SU-DHL-6 (cell line): ENCODE data around the gene REM2.

Experiments
- H2AFZ ChIP-seq: fragments of 200-600 bp; sonication (generic); 2 replicates; pipeline ENCODE4 v1.6.1; 2014; ENCODE audit warnings: low read depth, mild to moderate bottlenecking, moderate library complexity, mixed read lengths, antibody characterized with exemption, low read length; ENCODE audit not compliant: severe bottlenecking
- H3F3A ChIP-seq: fragments of 200-600 bp; shearing (Covaris generic); 2 replicates; pipeline ENCODE4 v1.6.0; 2016; ENCODE audit warnings: antibody characterized with exemption, mild to moderate bottlenecking; ENCODE audit not compliant: insufficient read depth
- H3K27ac ChIP-seq: fragments of 200-600 bp; sonication (generic); 2 replicates; pipeline ENCODE4 v1.5.1; 2016; ENCODE audit warnings: low read depth, mild to moderate bottlenecking, low read length, moderate library complexity, mixed read lengths
- H3K27me3 ChIP-seq: fragments of 200-600 bp; sonication (generic), shearing (Covaris generic); 2 replicates; pipeline ENCODE4 v1.6.0; 2014; ENCODE audit warnings: mild to moderate bottlenecking, low read length
- H3K36me3 ChIP-seq: fragments of 200-600 bp; sonication (generic); 2 replicates; pipeline ENCODE4 v1.6.1; 2014; ENCODE audit warnings: mild to moderate bottlenecking, low read length, mixed read lengths
- H3K4me2 ChIP-seq: fragments of 300-600, 200-600 bp; shearing (Covaris generic), sonication (generic); 2 replicates; pipeline ENCODE4 v1.6.0; 2014; ENCODE audit warnings: low read length, low read depth, mild to moderate bottlenecking; ENCODE audit not compliant: poor library complexity, severe bottlenecking
- H3K4me3 ChIP-seq: fragments of 200-600 bp; sonication (generic); 2 replicates; pipeline ENCODE4 v1.5.1; 2014; ENCODE audit warnings: antibody characterized with exemption, low read length, mild to moderate bottlenecking, mixed read lengths; ENCODE audit not compliant: insufficient read depth, poor library complexity, severe bottlenecking
- H3K79me2 ChIP-seq: fragments of 200-600 bp; sonication (generic); 2 replicates; pipeline ENCODE4 v1.6.1; 2014; ENCODE audit warnings: mild to moderate bottlenecking, low read length, moderate library complexity; ENCODE audit not compliant: insufficient read depth
- H3K9ac ChIP-seq: fragments of 200-600 bp; sonication (generic); 2 replicates; pipeline ENCODE4 v1.7.0; 2014; ENCODE audit warnings: mild to moderate bottlenecking, low read length
- H3K9me2 ChIP-seq: fragments of 200-600 bp; sonication (generic); replicated peaks from 2 replicates; pipeline ENCODE4 v1.6.1; 2014; ENCODE audit warnings: low read length; ENCODE audit not compliant: insufficient read depth
- H3K9me3 ChIP-seq: fragments of 200-600 bp; sonication (generic); 2 replicates; pipeline ENCODE4 v1.6.1; 2014; ENCODE audit warnings: low read length, mixed read lengths; ENCODE audit not compliant: insufficient read depth
- H4K20me1 ChIP-seq: fragments of 200-600 bp; sonication (generic); 2 replicates; pipeline ENCODE4 v1.6.1; 2014; ENCODE audit warnings: low read depth, mild to moderate bottlenecking, antibody characterized with exemption, low read length, moderate library complexity, mixed read lengths
- EZH2phosphoT487 ChIP-seq: fragments of 200-600 bp; sonication (generic), shearing (Covaris generic); conservative IDR thresholded peaks from 2 replicates; pipeline ENCODE4 v1.6.1; 2018; ENCODE audit warnings: mild to moderate bottlenecking, antibody characterized with exemption, low read length, moderate library complexity, mixed read lengths
- TF ChIP-seq, protein P1 (sequence below): fragments of 200-600 bp; sonication (generic); IDR thresholded peaks from one replicate; pipeline ENCODE4 v1.5.1; 2017; ENCODE audit warnings: antibody characterized with exemption, mild to moderate bottlenecking, low read length, moderate library complexity; ENCODE audit not compliant: insufficient read depth, poor library complexity, severe bottlenecking

Gene REM2

DNA sequence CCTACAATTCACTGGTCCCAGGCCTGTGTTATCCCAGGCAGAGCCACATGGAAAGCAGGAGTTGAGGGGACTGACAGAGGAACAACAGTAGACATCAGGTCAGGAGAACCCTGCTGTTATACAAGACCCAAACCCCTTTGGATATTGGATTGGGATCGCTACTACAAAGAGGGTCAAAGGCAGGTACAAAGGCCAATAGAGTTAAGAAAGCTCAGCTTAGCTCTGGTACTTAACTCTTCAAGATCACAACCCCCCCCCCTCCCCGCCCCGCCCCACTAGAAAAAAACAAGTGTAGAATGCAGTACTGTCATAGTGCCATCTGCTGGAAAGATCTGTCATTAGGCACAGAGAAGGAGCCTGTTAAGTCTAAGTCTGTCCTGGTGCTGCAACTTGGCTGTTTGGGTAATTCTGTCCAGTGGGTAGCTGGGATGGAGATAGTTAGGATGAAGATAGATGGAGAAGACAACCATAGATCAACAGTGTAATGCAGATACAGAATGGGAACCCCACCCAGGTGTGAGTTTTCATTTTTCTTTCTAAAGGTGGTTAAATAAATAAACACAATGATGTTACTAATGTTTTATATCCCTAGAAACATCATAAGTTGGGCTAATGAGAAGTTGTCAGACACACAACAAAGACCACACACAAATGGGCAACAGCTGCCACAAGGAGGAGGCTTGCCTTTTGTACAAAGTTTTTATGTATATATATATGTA, 17.2 kb downstream of the REM2 start:
- no peak overlapping the region for H3K9ac ChIP-seq
- TF ChIP-seq, protein P1, sequence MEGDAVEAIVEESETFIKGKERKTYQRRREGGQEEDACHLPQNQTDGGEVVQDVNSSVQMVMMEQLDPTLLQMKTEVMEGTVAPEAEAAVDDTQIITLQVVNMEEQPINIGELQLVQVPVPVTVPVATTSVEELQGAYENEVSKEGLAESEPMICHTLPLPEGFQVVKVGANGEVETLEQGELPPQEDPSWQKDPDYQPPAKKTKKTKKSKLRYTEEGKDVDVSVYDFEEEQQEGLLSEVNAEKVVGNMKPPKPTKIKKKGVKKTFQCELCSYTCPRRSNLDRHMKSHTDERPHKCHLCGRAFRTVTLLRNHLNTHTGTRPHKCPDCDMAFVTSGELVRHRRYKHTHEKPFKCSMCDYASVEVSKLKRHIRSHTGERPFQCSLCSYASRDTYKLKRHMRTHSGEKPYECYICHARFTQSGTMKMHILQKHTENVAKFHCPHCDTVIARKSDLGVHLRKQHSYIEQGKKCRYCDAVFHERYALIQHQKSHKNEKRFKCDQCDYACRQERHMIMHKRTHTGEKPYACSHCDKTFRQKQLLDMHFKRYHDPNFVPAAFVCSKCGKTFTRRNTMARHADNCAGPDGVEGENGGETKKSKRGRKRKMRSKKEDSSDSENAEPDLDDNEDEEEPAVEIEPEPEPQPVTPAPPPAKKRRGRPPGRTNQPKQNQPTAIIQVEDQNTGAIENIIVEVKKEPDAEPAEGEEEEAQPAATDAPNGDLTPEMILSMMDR = peak; percentile 48
- no peak for TF ChIP-seq EZH2phosphoT487
- H4K20me1 ChIP-seq = no peaks in the 10 kb centered on the region
- no peaks in the 10 kb centered on the region for H3K27me3 ChIP-seq
- no peaks in the 10 kb centered on the region for H3K9me2 ChIP-seq
- H2AFZ ChIP-seq = no peak overlapping the region
- no peak overlapping the region for H3K27ac ChIP-seq
- no peaks in the 10 kb centered on the region for H3K79me2 ChIP-seq
- 0 out of 2 replicates have a peak, but pooled peaks cover 8% of the 10 kb centered on the region for H3F3A ChIP-seq
- no peaks in the 10 kb centered on the region for H3K9me3 ChIP-seq
- H3K4me2 ChIP-seq = no peak overlapping the region
- H3K36me3 ChIP-seq = peaks cover 14% of the 10 kb centered on the region; the same call in 1 of the 2 replicates
- no peak overlapping the region for H3K4me3 ChIP-seq

DNA sequence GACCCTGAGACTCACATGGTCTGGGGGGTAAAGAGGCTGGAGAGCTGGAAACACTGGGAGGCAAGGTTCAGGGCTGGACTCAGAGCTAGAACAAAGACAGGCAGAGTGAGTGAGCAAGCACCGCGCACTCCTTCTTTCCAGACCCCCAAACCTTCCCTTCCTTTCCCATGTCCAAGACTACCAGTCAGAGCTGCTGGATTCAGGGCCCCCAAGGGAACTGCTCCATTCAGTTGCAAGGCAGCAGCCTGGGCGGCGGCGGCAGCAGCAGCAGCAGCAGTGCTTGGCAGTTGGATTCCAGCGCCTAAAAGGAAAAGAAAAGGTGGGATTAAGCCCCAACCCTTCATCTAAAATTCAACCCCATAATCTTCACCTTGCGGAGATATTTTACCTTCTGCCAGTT, 18.8 kb downstream of the REM2 start:
- H3K27me3 ChIP-seq = no peaks in the 10 kb centered on the region
- no peaks in the 10 kb centered on the region for H3K9me2 ChIP-seq
- H3K79me2 ChIP-seq = no peaks in the 10 kb centered on the region
- H4K20me1 ChIP-seq = no peaks in the 10 kb centered on the region
- H3K4me3 ChIP-seq = no peak overlapping the region
- no peaks in the 10 kb centered on the region for H3K9me3 ChIP-seq
- no peak overlapping the region for H3K27ac ChIP-seq
- peaks cover 22% of the 10 kb centered on the region; the same call in 1 of the 2 replicates for H3K36me3 ChIP-seq
- no peak overlapping the region for H3K9ac ChIP-seq
- H3K4me2 ChIP-seq = no peak overlapping the region
- 0 out of 2 replicates have a peak, but pooled peaks cover 8% of the 10 kb centered on the region for H3F3A ChIP-seq
- TF ChIP-seq EZH2phosphoT487 = no peak
- TF ChIP-seq, protein P1 = no peak
- H2AFZ ChIP-seq = no peak overlapping the region

DNA sequence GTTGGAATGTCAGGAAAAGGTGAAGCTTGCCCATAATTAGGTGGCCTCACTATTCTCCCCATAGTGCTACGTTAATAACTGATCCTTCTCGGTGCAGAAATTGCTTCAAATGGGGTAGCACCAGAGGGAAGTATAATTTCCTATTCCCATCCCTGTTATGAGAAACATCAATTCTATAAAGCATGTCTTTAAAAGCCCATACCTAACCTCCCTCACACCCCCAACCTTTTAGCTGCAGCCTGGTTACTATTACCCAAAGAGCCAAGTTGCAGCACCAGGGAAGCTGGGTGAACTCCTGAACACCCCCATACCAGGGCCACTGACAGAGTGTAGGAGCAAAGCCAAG, 20.7 kb downstream of the REM2 start:
- Histone ChIP-seq H3K9ac (no peak overlapping the region), H3K27me3 (no peaks in the 10 kb centered on the region), H3K9me3 (no peaks in the 10 kb centered on the region), H4K20me1 (no peaks in the 10 kb centered on the region), H3F3A (0 out of 2 replicates have a peak, but pooled peaks cover 8% of the 10 kb centered on the region), H2AFZ (no peak overlapping the region), H3K9me2 (no peaks in the 10 kb centered on the region), H3K79me2 (no peaks in the 10 kb centered on the region), H3K4me2 (no peak overlapping the region), H3K27ac (no peak overlapping the region), H3K4me3 (no peak overlapping the region), H3K36me3 (peaks cover 32% of the 10 kb centered on the region; the same call in 1 of the 2 replicates)
- no peak for TF ChIP-seq EZH2phosphoT487
- TF ChIP-seq, protein P1 = no peak
